SK-N-MC (cell line): ENCODE results near the gene RAB11FIP3.

Experiments
- DNase-seq: peaks from one replicate; pipeline ENCODE4 v3.0.0-alpha.2; 2011; ENCODE audit warnings: low read depth, low spot score
- H3K27ac ChIP-seq: fragments of 200-600 bp; sonication (generic); 2 replicates; pipeline ENCODE4 v1.5.1; 2016; ENCODE audit warnings: mixed run types
- H3K36me3 ChIP-seq: fragments of 200-600 bp; sonication (generic); 2 replicates; pipeline ENCODE4 v1.6.1; 2017; ENCODE audit warnings: antibody characterized with exemption, low read length, mixed read lengths; ENCODE audit not compliant: insufficient read depth
- H3K4me3 ChIP-seq: fragments of 200-600 bp; sonication (generic); 2 replicates; pipeline ENCODE4 v1.5.1; 2016
- H3K9ac ChIP-seq: fragments of 200-600 bp; sonication (generic); 2 replicates; pipeline ENCODE4 v1.8.0; 2017; ENCODE audit warnings: mixed run types, mixed read lengths; ENCODE audit not compliant: insufficient read length
- H3K9me3 ChIP-seq: fragments of 200-600 bp; sonication (generic); 2 replicates; pipeline ENCODE4 v1.6.1; 2017; ENCODE audit warnings: low read depth, mild to moderate bottlenecking, antibody characterized with exemption, low read length, moderate library complexity, mixed read lengths
- EZH2 ChIP-seq: fragments of 200-600 bp; sonication (generic); IDR thresholded peaks from one replicate; pipeline ENCODE4 v1.6.1; 2017; ENCODE audit warnings: antibody characterized with exemption
- FOXP2 ChIP-seq: optimal IDR thresholded peaks from 2 replicates; pipeline ENCODE3; 2011; ENCODE audit warnings: mild to moderate bottlenecking, moderate library complexity; ENCODE audit not compliant: insufficient read depth; ENCODE audit errors: extremely low read length, control extremely low read depth
- POLR2AphosphoS5 ChIP-seq: IDR thresholded peaks from 2 replicates; pipeline ENCODE4 v1.6.1; 2012; ENCODE audit warnings: mild to moderate bottlenecking, low read depth, low read length, borderline replicate concordance

The RAB11FIP3 gene

DNA sequence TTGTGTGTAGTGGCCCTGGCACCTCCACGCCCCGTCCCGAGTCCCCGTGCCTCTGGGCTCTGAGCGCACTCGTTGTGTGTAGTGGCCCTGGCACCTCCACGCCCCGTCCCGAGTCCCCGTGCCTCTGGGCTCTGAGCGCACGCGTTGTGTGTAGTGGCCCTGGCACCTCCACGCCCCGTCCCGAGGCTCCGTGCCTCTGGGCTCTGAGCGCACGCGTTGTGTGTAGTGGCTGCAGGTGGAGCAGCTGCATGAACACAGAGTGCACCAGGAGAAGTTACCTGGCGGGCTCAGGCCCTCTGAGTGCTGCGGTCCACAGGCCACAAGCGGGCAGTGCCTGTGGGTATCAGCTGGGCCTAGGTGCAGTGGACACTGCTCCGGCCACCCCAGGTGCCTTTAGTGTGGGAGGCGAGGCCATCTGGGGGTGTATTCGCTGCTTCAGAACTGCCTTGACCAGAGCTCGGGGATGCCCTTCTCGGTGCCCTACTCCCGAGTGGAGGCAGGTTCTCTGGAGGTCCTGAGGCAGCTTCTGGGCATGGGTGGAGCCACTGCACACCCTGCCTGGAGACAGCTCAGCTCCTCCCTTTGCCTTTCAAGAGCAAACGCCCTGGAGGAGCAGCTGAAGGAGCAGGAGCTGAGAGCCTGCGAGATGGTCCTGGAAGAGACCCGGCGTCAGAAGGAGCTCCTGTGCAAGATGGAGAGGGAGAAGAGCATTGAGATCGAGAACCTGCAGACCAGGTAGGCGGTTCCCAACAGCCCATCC lies 84.8 kb downstream of the RAB11FIP3 start:
- H3K36me3 ChIP-seq, result no peaks in the 10 kb centered on the region; the same call in 1 of the 2 replicates
- H3K9ac ChIP-seq, result no peak overlapping the region
- no peak for DNase-seq
- TF ChIP-seq FOXP2, result no peak
- TF ChIP-seq EZH2, result no peak
- no peak for TF ChIP-seq POLR2AphosphoS5
- H3K4me3 ChIP-seq, result no peak overlapping the region
- H3K9me3 ChIP-seq, result no peaks in the 10 kb centered on the region
- H3K27ac ChIP-seq, result no peak overlapping the region

DNA sequence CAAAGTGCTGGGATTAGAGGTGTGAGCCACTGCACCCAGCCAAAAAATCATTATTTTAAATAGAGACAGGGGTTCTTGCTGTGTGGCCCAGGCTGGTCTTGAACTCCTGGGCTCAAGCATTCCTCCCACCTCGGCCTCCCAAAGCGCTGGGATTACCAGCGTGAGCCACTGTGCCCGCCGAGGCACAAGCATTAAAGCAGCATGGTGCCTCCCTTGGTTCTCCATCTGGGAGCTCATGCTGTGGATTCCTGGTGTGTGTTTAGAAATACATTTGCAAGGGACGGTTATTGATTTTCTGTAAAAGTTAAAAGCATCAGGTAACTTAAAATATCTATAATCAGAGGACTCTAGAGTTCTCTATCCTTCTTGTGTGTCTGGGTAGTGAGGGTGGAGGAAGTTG lies 87.4 kb downstream of the RAB11FIP3 start:
- no peak for DNase-seq
- TF ChIP-seq EZH2, result no peak
- no peak for TF ChIP-seq FOXP2
- no peak for TF ChIP-seq POLR2AphosphoS5
- Histone ChIP-seq H3K36me3 (no peaks in the 10 kb centered on the region; the same call in 1 of the 2 replicates), H3K9me3 (no peaks in the 10 kb centered on the region), H3K9ac (no peak overlapping the region), H3K27ac (no peak overlapping the region), H3K4me3 (no peak overlapping the region)

DNA sequence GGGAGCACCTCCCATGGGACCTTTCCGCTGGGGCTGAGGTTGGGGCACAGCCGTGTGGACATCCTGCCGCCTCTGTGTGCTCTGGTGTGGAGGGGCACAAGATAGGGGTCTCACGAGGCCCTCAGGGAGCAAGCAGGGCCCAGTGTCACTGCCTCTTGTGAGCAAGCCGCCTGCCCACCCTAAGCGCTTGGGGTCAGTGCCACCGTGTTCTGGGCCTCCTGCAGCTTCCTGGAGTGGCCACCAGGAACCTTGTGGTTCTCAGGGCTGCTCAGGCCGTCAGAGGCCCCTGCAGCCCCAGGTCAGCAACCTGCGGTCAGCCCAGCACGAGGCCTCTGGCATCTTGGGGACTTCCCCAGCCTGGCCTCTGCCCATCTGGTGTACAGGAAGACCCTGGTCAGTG lies 88.5 kb downstream of the RAB11FIP3 start:
- Histone ChIP-seq H3K27ac (no peak overlapping the region), H3K9ac (no peak overlapping the region), H3K4me3 (no peak overlapping the region), H3K9me3 (no peaks in the 10 kb centered on the region), H3K36me3 (no peaks in the 10 kb centered on the region; the same call in 1 of the 2 replicates)
- DNase-seq, result no peak
- TF ChIP-seq FOXP2 (no peak), POLR2AphosphoS5 (no peak), EZH2 (no peak)

DNA sequence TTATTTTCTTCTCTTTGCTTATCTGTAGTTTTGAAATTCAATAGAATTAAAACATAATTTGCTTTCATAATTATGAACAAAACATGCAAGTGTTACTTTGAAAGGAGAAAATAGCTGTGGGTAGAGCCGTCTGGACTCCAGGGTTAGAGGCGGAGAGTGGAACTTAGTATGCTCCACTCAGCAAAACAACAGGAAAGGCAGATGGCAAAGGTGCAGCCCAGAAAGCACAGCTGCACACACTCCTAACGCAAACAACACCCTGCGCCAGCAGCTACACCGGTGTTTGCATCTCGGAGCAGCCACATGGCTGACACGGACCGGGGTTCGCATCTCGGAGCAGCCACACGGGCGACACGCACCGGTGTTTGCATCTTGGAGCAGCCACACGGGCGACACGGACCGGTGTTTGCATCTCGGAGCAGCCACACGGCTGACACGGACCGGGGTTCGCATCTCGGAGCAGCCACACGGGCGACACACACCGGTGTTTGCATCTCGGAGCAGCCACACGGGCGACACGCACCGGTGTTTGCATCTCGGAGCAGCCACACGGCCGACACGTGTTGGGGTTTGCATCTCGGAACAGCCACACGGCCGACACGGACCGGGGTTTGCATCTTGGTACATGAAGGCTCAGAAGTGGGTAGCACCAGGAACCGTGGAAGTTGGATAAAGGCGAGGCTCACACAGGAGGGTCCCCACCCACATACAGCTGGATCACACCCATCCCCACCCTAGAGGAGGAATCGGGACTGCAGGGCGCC lies 89.9 kb downstream of the RAB11FIP3 start:
- Histone ChIP-seq H3K27ac (no peak overlapping the region), H3K4me3 (no peak overlapping the region), H3K36me3 (no peaks in the 10 kb centered on the region; the same call in 1 of the 2 replicates), H3K9me3 (no peaks in the 10 kb centered on the region), H3K9ac (no peak overlapping the region)
- no peak for DNase-seq
- TF ChIP-seq EZH2 (no peak), POLR2AphosphoS5 (no peak)

DNA sequence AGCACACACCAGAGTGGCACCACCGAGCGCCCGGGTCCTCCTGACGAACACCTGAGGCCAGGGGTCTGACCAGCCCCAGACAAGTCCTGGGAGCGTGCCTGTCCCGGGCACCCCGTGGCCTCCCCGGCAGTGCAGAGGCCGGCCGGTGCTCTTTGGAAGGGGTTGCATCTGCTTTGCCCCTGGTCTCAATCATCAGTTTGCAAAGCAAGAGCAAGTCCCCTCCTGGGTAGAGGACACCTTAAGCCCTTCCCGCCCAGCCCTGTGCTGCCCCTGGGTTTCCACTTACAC lies 90.4 kb downstream of the RAB11FIP3 start:
- no peaks in the 10 kb centered on the region; the same call in 1 of the 2 replicates for H3K36me3 ChIP-seq
- H3K4me3 ChIP-seq, result no peak overlapping the region
- H3K27ac ChIP-seq, result no peak overlapping the region
- H3K9me3 ChIP-seq, result no peaks in the 10 kb centered on the region
- no peak for DNase-seq
- H3K9ac ChIP-seq, result no peak overlapping the region
- no peak for TF ChIP-seq EZH2

DNA sequence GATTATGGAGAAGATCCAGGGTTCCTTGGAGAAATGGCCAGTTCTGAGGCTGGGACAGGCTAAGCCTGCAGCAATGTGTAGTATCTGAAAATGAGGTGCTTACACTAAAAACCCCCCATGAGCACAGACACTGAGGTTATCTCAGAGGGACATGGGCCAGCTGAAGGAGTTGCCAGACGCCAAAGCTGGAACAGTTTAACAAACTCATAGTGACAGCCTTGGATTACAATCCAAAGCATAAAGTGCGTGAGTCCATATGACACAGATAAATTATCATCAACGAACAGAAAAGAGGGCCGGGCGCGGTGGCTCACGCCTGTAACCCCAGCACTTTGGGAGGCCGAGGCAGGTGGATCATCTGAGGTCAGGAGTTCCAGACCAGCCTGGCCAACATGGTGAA lies 90.9 kb downstream of the RAB11FIP3 start:
- TF ChIP-seq EZH2 (no peak), FOXP2 (no peak), POLR2AphosphoS5 (no peak)
- H3K4me3 ChIP-seq, result no peak overlapping the region
- H3K27ac ChIP-seq, result no peak overlapping the region
- no peak overlapping the region for H3K9ac ChIP-seq
- no peak for DNase-seq
- no peaks in the 10 kb centered on the region; the same call in 1 of the 2 replicates for H3K36me3 ChIP-seq
- no peaks in the 10 kb centered on the region for H3K9me3 ChIP-seq

DNA sequence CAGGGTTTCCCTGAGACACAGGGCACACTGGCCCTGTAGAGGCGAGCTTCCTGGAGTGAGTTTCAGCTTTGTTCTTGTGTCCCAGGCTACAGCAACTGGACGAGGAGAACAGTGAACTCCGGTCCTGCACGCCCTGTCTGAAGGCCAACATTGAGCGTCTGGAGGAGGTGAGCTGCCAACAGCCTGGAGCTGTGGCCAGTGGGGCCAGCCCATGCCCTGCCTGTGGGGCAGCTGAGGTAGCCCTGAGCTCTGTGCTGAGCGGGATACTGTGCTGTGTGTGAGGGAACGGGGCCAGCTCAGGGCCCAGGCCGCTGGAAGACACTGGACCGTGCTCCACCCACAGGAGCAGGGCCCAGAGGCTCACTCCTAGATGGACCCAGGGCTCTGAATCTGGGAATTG lies 93.4 kb downstream of the RAB11FIP3 start:
- TF ChIP-seq EZH2, result no peak
- no peak for TF ChIP-seq POLR2AphosphoS5
- TF ChIP-seq FOXP2, result no peak
- H3K27ac ChIP-seq, result no peak overlapping the region
- DNase-seq, result no peak
- no peaks in the 10 kb centered on the region; the same call in 1 of the 2 replicates for H3K36me3 ChIP-seq
- no peak overlapping the region for H3K9ac ChIP-seq
- no peak overlapping the region for H3K4me3 ChIP-seq
- no peaks in the 10 kb centered on the region for H3K9me3 ChIP-seq

DNA sequence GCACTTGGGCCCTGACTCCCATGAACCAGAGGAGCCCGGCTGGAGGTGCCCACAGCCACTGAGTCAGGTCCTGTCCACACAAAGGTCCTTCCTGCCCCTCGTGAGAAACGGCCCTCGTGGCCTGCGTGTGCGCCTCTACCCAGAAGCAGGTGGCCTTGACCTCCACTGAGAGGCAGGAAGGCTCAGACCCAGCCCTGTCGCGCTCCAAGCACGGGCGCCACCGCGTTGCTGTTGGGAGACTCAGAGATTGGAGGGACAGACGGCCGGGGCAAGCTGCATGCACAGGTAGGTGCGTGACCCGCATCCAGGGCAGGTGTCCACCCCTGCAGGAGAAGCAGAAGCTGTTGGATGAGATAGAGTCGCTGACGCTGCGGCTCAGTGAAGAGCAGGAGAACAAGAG lies 94.0 kb downstream of the RAB11FIP3 start:
- Histone ChIP-seq H3K9ac (no peak overlapping the region), H3K36me3 (no peaks in the 10 kb centered on the region; the same call in 1 of the 2 replicates), H3K9me3 (no peaks in the 10 kb centered on the region), H3K4me3 (no peak overlapping the region), H3K27ac (no peak overlapping the region)
- TF ChIP-seq FOXP2 (no peak), EZH2 (no peak), POLR2AphosphoS5 (no peak)
- DNase-seq, result no peak
